HEK293T (cell line): ENCODE data around the gene SARNP.

Source experiments
- CTCF ChIA-PET: fragments of 350-600 bp; formaldehyde crosslinking; extraction: SDS; loops from one replicate; lab custom pipeline; 2021; ENCODE audit warnings: antibody characterized with exemption, inconsistent platforms; lab: Yijun Ruan, JAX
- POLR2A ChIA-PET: fragments of 350-600 bp; formaldehyde crosslinking; extraction: SDS; loops from one replicate; lab custom pipeline; 2020; ENCODE audit warnings: antibody characterized with exemption, inconsistent platforms; lab: Yijun Ruan, JAX
- DNase-seq: peaks from one replicate; pipeline ENCODE4 v3.0.0; 2012; ENCODE audit warnings: mixed read lengths; ENCODE audit errors: extremely low spot score
- ARNT ChIP-seq: fragments of 450-650 bp; IDR thresholded peaks from 2 replicates; pipeline ENCODE4 v1.6.1; 2017; ENCODE audit warnings: mild to moderate bottlenecking
- BHLHE40 ChIP-seq: fragments of 450-650 bp; IDR thresholded peaks from 2 replicates; pipeline ENCODE4 v1.6.1; 2016; ENCODE audit warnings: mild to moderate bottlenecking, moderate library complexity, borderline replicate concordance
- CTBP1 ChIP-seq: fragments of 450-650 bp; IDR thresholded peaks from 2 replicates; pipeline ENCODE4 v1.6.1; 2016; ENCODE audit warnings: borderline replicate concordance
- ELF4 ChIP-seq: fragments of 450-650 bp; IDR thresholded peaks from 2 replicates; pipeline ENCODE4 v1.6.1; 2017; ENCODE audit warnings: antibody characterized with exemption
- FOXA1 ChIP-seq: fragments of 450-650 bp; IDR thresholded peaks from 2 replicates; pipeline ENCODE4 v1.6.1; 2016; ENCODE audit warnings: mild to moderate bottlenecking
- FOXK2 ChIP-seq: fragments of 450-650 bp; IDR thresholded peaks from 2 replicates; pipeline ENCODE4 v1.6.1; 2016; ENCODE audit warnings: mild to moderate bottlenecking
- FOXM1 ChIP-seq: fragments of 450-650 bp; IDR thresholded peaks from 2 replicates; pipeline ENCODE4 v1.6.1; 2017; ENCODE audit warnings: mild to moderate bottlenecking, borderline replicate concordance
- HDGF ChIP-seq: fragments of 450-650 bp; IDR thresholded peaks from 2 replicates; pipeline ENCODE4 v1.6.1; 2017; ENCODE audit warnings: antibody characterized with exemption, borderline replicate concordance
- L3MBTL2 ChIP-seq: fragments of 450-650 bp; conservative IDR thresholded peaks from 2 replicates; pipeline ENCODE4 v1.6.1; 2016; ENCODE audit warnings: mild to moderate bottlenecking
- LEF1 ChIP-seq: fragments of 450-650 bp; IDR thresholded peaks from 2 replicates; pipeline ENCODE4 v1.6.1; 2017; ENCODE audit warnings: mild to moderate bottlenecking, borderline replicate concordance
- NFRKB ChIP-seq: fragments of 450-650 bp; IDR thresholded peaks from 2 replicates; pipeline ENCODE4 v1.6.1; 2016; ENCODE audit warnings: mild to moderate bottlenecking, moderate library complexity
- SP1 ChIP-seq: fragments of 450-650 bp; IDR thresholded peaks from 2 replicates; pipeline ENCODE4 v1.6.1; 2017
- SUZ12 ChIP-seq: fragments of 450-650 bp; IDR thresholded peaks from 2 replicates; pipeline ENCODE4 v1.6.1; 2016; ENCODE audit warnings: mild to moderate bottlenecking
- TARDBP ChIP-seq: fragments of 450-650 bp; IDR thresholded peaks from 2 replicates; pipeline ENCODE4 v1.6.1; 2016
- ZNF384 ChIP-seq: fragments of 450-650 bp; IDR thresholded peaks from 2 replicates; pipeline ENCODE4 v1.6.1; 2016
- TF ChIP-seq, protein P1 (sequence below): fragments of 450-650 bp; IDR thresholded peaks from 2 replicates; pipeline ENCODE4 v1.6.1; 2016

The SARNP gene

DNA sequence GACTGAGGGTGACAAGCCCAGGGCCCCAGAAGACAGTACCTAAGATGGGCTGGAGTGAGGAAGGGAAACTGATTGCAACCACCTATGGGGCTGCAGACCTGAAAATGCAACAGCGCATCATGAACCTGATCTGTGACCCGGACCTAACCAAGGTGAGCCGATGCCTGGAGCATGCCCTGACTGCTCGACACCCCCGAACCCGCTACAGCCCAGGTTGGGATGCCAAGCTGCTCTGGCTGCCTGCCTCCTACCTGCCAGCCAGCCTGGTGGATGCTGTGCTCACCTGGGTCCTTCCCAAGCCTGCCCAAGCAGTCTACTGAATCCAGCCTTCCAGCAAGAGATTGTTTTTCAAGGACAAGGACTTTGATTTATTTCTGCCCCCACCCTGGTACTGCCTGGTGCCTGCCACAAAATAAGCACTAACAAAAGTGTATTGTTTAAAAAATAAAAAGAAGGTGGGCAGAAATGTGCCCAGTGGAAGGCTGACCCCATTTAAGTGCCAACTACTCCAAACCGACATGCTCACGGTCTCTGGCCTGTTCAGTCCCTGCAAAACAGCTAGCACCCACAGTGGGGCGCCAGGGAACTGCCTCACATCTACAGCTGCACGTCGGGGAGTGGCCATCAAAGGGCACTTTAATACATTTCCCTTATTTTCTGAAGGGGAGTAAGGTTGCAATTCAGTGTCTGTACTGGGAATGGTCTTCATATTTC, 93.1 kb downstream of the SARNP start:
- DNase-seq = peak; percentile 65
- CTCF ChIA-PET = interaction anchor here (0.6 to 3.5 kb wide), 6 partner anchors 8 to 1083 kb away, joined by 3 to 30 read pairs (median 4); partner anchors contain the start of gene BLOC1S1
- POLR2A ChIA-PET = interaction anchor here (1.0 to 1.4 kb wide), 3 partner anchors 8 to 14 kb away, joined by 3 to 10 read pairs (median 5); partner anchors contain the start of gene BLOC1S1
- TF ChIP-seq LEF1 = no peak
- TF ChIP-seq HDGF = no peak
- no peak for TF ChIP-seq SUZ12
- TF ChIP-seq FOXK2 = no peak
- TF ChIP-seq ELF4 = no peak

DNA sequence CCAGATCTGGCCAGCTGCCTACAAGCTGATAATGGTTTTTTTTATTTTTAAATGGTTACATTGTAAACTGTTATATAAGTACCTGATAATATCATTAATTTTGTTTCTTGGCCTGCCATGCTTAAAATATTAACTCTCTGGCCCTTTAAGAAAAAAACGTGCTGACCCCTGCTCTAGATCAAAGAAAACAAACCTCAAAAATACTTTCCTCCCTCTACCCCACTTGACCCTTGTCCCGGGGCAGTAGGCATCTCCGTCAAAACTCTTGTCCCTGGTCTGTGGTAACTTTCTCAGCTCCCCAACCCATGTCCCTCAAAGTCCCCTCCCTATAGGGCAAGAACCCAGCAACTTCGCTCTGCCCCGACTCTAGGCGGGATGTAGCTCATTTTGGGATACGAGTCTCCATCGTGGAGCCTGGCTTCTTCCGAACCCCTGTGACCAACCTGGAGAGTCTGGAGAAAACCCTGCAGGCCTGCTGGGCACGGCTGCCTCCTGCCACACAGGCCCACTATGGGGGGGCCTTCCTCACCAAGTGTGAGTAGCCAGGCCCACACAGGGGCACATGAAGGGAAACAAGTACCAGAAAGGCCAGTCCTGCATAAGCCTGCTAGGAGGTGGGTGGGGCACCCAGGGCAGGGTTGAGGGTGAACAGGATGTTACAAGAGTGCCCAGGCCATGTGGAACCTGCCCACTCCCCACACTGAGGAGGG, 93.9 kb downstream of the SARNP start:
- no peak for TF ChIP-seq HDGF
- no peak for TF ChIP-seq CTBP1
- no peak for TF ChIP-seq ARNT
- TF ChIP-seq TARDBP = no peak
- TF ChIP-seq SUZ12 = no peak
- TF ChIP-seq SP1 = no peak
- TF ChIP-seq ZNF384 = no peak
- no peak for TF ChIP-seq L3MBTL2
- TF ChIP-seq NFRKB = no peak
- TF ChIP-seq FOXK2 = no peak
- TF ChIP-seq BHLHE40 = no peak
- DNase-seq = no peak
- POLR2A ChIA-PET = interaction anchor here (1.4 to 1.5 kb wide), 2 partner anchors 12 kb away, joined by 3 read pairs; no protein-coding TSS in a partner anchor
- CTCF ChIA-PET = interaction anchor here (1.1 to 3.5 kb wide), 3 partner anchors 9 to 42 kb away, joined by 3 to 30 read pairs (median 4); a partner anchor contains a TSS

DNA sequence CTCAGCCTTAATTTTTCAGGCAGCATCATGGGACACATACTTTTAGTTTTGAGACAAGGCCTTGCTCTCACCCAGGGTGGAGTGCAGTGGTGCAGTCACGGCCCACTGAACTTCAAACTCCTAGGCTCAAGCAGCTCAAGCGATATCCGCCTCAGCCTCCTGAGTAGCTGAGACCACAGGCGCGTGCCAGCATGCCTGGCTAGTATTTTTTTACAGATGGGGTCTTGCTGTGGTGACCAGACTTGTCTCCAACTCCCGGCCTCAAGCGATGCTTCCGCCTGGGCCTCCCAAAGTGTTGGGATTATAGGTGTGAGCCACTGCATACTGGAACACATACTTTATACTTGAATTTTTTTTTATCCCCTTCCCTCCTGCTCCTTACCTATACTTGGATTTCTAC, 94.6 kb downstream of the SARNP start:
- POLR2A ChIA-PET = interaction anchor here (1.5 kb wide), 1 partner anchor 11 kb away, joined by 3 read pairs; no protein-coding TSS in a partner anchor
- DNase-seq = no peak
- TF ChIP-seq FOXM1 (no peak), L3MBTL2 (no peak), NFRKB (no peak), ARNT (no peak), ELF4 (no peak), TARDBP (no peak), SUZ12 (no peak), LEF1 (no peak), ZNF384 (no peak), CTBP1 (no peak), BHLHE40 (no peak), FOXA1 (no peak), SP1 (no peak), FOXK2 (no peak), HDGF (no peak)
- TF ChIP-seq, protein P1, sequence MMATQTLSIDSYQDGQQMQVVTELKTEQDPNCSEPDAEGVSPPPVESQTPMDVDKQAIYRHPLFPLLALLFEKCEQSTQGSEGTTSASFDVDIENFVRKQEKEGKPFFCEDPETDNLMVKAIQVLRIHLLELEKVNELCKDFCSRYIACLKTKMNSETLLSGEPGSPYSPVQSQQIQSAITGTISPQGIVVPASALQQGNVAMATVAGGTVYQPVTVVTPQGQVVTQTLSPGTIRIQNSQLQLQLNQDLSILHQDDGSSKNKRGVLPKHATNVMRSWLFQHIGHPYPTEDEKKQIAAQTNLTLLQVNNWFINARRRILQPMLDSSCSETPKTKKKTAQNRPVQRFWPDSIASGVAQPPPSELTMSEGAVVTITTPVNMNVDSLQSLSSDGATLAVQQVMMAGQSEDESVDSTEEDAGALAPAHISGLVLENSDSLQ = no peak
- CTCF ChIA-PET = interaction anchor here (1.1 to 3.5 kb wide), 3 partner anchors 10 to 42 kb away, joined by 3 to 30 read pairs (median 4); a partner anchor contains a TSS

DNA sequence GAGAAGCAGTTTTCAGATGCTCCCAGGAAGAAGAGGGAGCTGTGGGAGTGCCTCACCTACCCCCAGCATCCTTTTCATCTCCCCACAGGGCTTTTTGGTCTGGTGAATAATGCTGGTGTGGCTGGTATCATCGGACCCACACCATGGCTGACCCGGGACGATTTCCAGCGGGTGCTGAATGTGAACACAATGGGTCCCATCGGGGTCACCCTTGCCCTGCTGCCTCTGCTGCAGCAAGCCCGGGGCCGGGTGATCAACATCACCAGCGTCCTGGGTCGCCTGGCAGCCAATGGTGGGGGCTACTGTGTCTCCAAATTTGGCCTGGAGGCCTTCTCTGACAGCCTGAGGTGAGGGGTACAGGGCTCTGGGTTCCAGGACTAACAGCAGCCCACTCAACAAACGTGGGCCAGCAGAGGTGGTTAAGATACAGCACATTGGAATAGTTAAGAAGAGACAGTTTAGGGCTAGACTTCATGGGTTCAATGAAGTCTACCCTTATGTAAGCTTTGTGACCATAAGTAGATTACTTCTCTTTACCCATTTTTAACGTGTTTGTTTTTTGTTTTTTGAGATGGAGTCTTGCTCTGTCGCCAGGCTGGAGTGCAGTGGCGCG, 95.8 kb downstream of the SARNP start:
- no peak for TF ChIP-seq ARNT
- no peak for TF ChIP-seq BHLHE40
- no peak for TF ChIP-seq ZNF384
- no peak for TF ChIP-seq L3MBTL2
- no peak for TF ChIP-seq NFRKB
- TF ChIP-seq ELF4 = no peak
- TF ChIP-seq HDGF = no peak
- TF ChIP-seq SP1 = no peak
- TF ChIP-seq FOXA1 = no peak
- DNase-seq = no peak
- CTCF ChIA-PET = interaction anchor here (1.5 to 1.6 kb wide), 2 partner anchors 16 to 40 kb away, joined by 6 to 9 read pairs; a partner anchor contains a TSS
- POLR2A ChIA-PET = interaction anchor here (0.5 to 1.3 kb wide), 2 partner anchors 12 to 63 kb away, joined by 3 read pairs; no protein-coding TSS in a partner anchor

DNA sequence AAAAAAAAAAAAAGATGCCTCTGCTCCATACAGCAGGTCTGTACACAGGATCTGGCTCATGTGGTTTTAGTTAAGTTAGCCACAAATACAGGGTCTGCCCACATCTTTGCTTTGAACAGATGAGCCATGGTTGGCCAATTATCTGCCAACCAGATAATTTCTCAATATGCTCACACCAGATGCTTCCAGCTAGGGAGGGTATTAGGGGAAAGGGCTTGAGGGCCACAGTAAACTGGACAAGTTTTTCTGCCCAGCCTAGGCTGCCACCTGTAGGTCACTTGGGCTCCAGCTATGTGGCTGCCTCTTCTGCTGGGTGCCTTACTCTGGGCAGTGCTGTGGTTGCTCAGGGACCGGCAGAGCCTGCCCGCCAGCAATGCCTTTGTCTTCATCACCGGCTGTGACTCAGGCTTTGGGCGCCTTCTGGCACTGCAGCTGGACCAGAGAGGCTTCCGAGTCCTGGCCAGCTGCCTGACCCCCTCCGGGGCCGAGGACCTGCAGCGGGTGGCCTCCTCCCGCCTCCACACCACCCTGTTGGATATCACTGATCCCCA, 96.6 kb downstream of the SARNP start:
- CTCF ChIA-PET = interaction anchor here (1.5 to 1.6 kb wide), 2 partner anchors 17 to 39 kb away, joined by 6 to 9 read pairs; a partner anchor contains a TSS
- POLR2A ChIA-PET = interaction anchor here (0.7 to 1.3 kb wide), 4 partner anchors 9 to 74 kb away, joined by 3 to 4 read pairs (median 3); no protein-coding TSS in a partner anchor
- TF ChIP-seq L3MBTL2 (no peak), FOXK2 (no peak), HDGF (no peak), NFRKB (no peak), TARDBP (no peak), BHLHE40 (no peak), SP1 (no peak), FOXM1 (no peak), CTBP1 (no peak), ZNF384 (no peak), ELF4 (no peak), SUZ12 (no peak), LEF1 (no peak), ARNT (no peak), FOXA1 (no peak)
- TF ChIP-seq, protein P1 = no peak
- no peak for DNase-seq
